Liver (tissue), 9 donors: ENCODE data around the gene SYCP3. TPM values are rescaled to one million over a fixed set of nuclear protein-coding genes. Genes with fewer than 3 reads are reported as not detected.

Source experiments
- DNase-seq: peaks from one replicate; pipeline ENCODE4 v3.0.0-alpha.2; 2017; ENCODE audit warnings: low spot score
- H3K27ac ChIP-seq, 2 donors: one replicate each; pipeline ENCODE4 v1.7.0; 2013; ENCODE audit warnings: inconsistent platforms in 2 of 2, low read length in 2 of 2, control low read depth in 1 of 2, low read depth in 1 of 2, mild to moderate bottlenecking in 1 of 2
- H3K27me3 ChIP-seq, 4 donors: one replicate each; pipeline versions ENCODE4 v1.6.1 to v1.7.0; 2013; ENCODE audit warnings: low read length in 3 of 4, inconsistent platforms in 1 of 4, mild to moderate bottlenecking in 1 of 4, moderate library complexity in 1 of 4; ENCODE audit not compliant: control insufficient read depth in 4 of 4, insufficient read depth in 4 of 4
- H3K36me3 ChIP-seq, 4 donors: one replicate each; pipeline versions ENCODE4 v1.6.1 to v1.7.0; 2013; ENCODE audit warnings: low read length in 3 of 4, mild to moderate bottlenecking in 3 of 4, low read depth in 1 of 4, moderate library complexity in 1 of 4; ENCODE audit not compliant: control insufficient read depth in 4 of 4, insufficient read depth in 3 of 4
- H3K4me1 ChIP-seq, 4 donors: one replicate each; pipeline versions ENCODE4 v1.6.1 to v1.7.0; 2013; ENCODE audit warnings: low read length in 3 of 4, mild to moderate bottlenecking in 3 of 4, moderate library complexity in 1 of 4; ENCODE audit not compliant: control insufficient read depth in 4 of 4, insufficient read depth in 4 of 4
- H3K4me3 ChIP-seq, 3 donors: one replicate each; pipeline versions ENCODE4 v1.6.1 to v1.7.0; 2013; ENCODE audit warnings: low read length in 3 of 3, control low read depth in 1 of 3, low read depth in 1 of 3, mild to moderate bottlenecking in 1 of 3
- H3K9ac ChIP-seq, 2 donors: one replicate each; pipeline ENCODE4 v1.7.0; 2013; ENCODE audit warnings: low read length in 2 of 2, mild to moderate bottlenecking in 2 of 2, moderate library complexity in 2 of 2, control low read depth in 1 of 2, low read depth in 1 of 2
- H3K9me3 ChIP-seq, 4 donors: one replicate each; pipeline versions ENCODE4 v1.6.1 to v1.7.0; 2013; ENCODE audit warnings: low read length in 3 of 4; ENCODE audit not compliant: control insufficient read depth in 4 of 4
- EGR1 ChIP-seq, 2 donors: IDR thresholded peaks; 2 replicates each; pipeline ENCODE4 v1.6.1; 2016 to 2018; ENCODE audit warnings: antibody characterized with exemption in 2 of 2, low read depth in 2 of 2
- GABPA ChIP-seq, 2 donors: IDR thresholded peaks in 1 of 2; conservative IDR thresholded peaks in 1 of 2; 2 replicates each; pipeline ENCODE4 v1.6.1; 2016; ENCODE audit warnings: antibody characterized with exemption in 2 of 2, mild to moderate bottlenecking in 1 of 2, moderate library complexity in 1 of 2
- HNF4A ChIP-seq, 2 donors: conservative IDR thresholded peaks; 2 replicates each; pipeline ENCODE4 v1.6.1; 2016; ENCODE audit warnings: antibody characterized with exemption in 2 of 2, mild to moderate bottlenecking in 2 of 2
- HNF4G ChIP-seq: IDR thresholded peaks from 2 replicates; pipeline ENCODE4 v1.6.1; 2016; ENCODE audit warnings: antibody characterized with exemption
- JUND ChIP-seq, 2 donors: IDR thresholded peaks; 2 replicates each; pipeline ENCODE4 v1.6.1; 2016; ENCODE audit warnings: antibody characterized with exemption in 2 of 2
- NR2F2 ChIP-seq: IDR thresholded peaks from 2 replicates; pipeline ENCODE4 v1.6.1; 2016; ENCODE audit warnings: antibody characterized with exemption
- RXRA ChIP-seq, 2 donors: IDR thresholded peaks; 2 replicates each; pipeline ENCODE4 v1.6.1; 2017 to 2018; ENCODE audit warnings: antibody characterized with exemption in 2 of 2, mild to moderate bottlenecking in 1 of 2
- SP1 ChIP-seq: IDR thresholded peaks from 2 replicates; pipeline ENCODE4 v1.6.1; 2018; ENCODE audit warnings: antibody characterized with exemption, mild to moderate bottlenecking
- WGBS: extraction: QIAGEN DNeasy Blood & Tissue Kit; methylation state at CpG from one replicate; pipeline ENCODE4 v1.1.7; 2013; 5-methylcytosine and 5-hydroxymethylcytosine counted together
- polyA plus RNA-seq, 2 donors: library from polyadenylated mRNA; stranded (reverse) in 1 of 2; unstranded in 1 of 2; fragments of 200-250 nt in 1 of 2; fragments of >200 nt in 1 of 2; fragmentation: Nextera tagmentation in 1 of 2; extraction: Ambion mirVana in 1 of 2; gene quantifications; one replicate each; pipeline versions ENCODE4 v1.2.1 to v1.2.3, GENCODE V29; 2013 to 2015
- total RNA-seq, 2 donors: library from RNA; depleted of rRNA; stranded (reverse); fragments of >200 nt; gene quantifications; one replicate each; pipeline ENCODE4 v1.2.3, GENCODE V29; 2014
- TF ChIP-seq, protein P1 (sequence below): IDR thresholded peaks from 2 replicates; pipeline ENCODE4 v1.6.1; 2016; ENCODE audit warnings: antibody characterized with exemption, mild to moderate bottlenecking
- TF ChIP-seq, protein P2 (sequence below): IDR thresholded peaks from 2 replicates; pipeline ENCODE4 v1.6.1; 2016; ENCODE audit warnings: antibody characterized with exemption
- TF ChIP-seq, protein P3 (sequence below): fragments of 150-350 bp; IDR thresholded peaks from 2 replicates; pipeline ENCODE4 v1.5.1; 2017; ENCODE audit warnings: improper control_type of control experiment, low read depth, low read length; ENCODE audit not compliant: missing input control
- TF ChIP-seq, protein P4 (sequence below): IDR thresholded peaks from 2 replicates; pipeline ENCODE4 v1.6.1; 2016; ENCODE audit warnings: antibody characterized with exemption
- donor health status: healthy.
- donor health status: healthy.
- donor health status: healthy.
- donor health status: healthy.
- donor health status: healthy.

Gene SYCP3
- total and polyA plus RNA-seq, 4 donors = 0.17 to 3.0 TPM; not detected in 2

DNA sequence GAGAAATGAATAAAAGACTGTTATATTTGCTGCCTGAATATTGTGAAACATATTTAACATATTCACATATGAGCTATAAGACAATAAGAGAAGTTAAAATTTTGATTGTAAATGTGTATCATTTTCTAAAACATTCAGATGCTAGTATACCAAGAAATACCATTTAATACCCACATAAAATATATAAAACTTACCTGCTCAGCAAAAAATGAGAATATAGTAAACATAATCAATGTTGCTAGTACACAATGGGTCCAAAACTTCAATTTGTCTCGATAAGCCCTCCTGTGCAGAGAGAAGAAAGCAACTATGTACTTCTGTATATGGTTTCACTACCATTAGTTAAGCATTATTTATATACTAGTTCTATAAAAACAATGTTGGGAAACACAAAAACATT is 9.6 kb upstream of the SYCP3 start (continued):
- TF ChIP-seq, protein P1, sequence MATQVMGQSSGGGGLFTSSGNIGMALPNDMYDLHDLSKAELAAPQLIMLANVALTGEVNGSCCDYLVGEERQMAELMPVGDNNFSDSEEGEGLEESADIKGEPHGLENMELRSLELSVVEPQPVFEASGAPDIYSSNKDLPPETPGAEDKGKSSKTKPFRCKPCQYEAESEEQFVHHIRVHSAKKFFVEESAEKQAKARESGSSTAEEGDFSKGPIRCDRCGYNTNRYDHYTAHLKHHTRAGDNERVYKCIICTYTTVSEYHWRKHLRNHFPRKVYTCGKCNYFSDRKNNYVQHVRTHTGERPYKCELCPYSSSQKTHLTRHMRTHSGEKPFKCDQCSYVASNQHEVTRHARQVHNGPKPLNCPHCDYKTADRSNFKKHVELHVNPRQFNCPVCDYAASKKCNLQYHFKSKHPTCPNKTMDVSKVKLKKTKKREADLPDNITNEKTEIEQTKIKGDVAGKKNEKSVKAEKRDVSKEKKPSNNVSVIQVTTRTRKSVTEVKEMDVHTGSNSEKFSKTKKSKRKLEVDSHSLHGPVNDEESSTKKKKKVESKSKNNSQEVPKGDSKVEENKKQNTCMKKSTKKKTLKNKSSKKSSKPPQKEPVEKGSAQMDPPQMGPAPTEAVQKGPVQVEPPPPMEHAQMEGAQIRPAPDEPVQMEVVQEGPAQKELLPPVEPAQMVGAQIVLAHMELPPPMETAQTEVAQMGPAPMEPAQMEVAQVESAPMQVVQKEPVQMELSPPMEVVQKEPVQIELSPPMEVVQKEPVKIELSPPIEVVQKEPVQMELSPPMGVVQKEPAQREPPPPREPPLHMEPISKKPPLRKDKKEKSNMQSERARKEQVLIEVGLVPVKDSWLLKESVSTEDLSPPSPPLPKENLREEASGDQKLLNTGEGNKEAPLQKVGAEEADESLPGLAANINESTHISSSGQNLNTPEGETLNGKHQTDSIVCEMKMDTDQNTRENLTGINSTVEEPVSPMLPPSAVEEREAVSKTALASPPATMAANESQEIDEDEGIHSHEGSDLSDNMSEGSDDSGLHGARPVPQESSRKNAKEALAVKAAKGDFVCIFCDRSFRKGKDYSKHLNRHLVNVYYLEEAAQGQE = no peak
- no peak for TF ChIP-seq JUND (IDR thresholded peaks at IDR 0.05)
- TF ChIP-seq HNF4A (conservative IDR thresholded peaks at IDR 0.05) = no peak
- no peak for TF ChIP-seq RXRA (IDR thresholded peaks at IDR 0.05)
- TF ChIP-seq HNF4G = no peak

DNA sequence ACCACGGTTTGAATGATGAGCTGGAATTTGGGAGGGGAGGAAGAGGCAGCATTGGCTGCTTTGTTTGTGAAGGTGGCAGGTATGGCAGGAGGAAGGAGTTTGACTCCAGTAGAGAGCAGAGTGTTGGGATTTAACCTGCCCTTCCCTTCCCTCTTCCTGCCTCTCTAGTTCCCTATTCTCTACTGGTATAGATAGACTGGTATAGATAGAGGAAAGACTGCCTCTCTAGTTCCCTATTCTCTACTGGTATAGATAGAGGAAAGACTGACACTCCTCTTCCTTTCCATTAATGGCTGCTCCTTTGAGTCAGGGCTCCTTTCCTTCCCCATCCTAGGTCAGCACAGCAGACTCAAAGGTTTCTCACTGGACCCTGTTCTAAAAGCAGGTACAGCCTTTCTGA is 8.4 kb upstream of the SYCP3 start:
- Histone ChIP-seq H3K4me1 (no peaks in the 10 kb centered on the region), H3K36me3 (peaks cover 1 to 48% (median 40%) of the 10 kb centered on the region in 4 donors)
- TF ChIP-seq NR2F2 (no peak), SP1 (no peak), RXRA (IDR thresholded peaks at IDR 0.05) (no peak), JUND (IDR thresholded peaks at IDR 0.05) (no peak), GABPA (IDR thresholded peaks at IDR 0.05 in 1 of 2, conservative IDR thresholded peaks at IDR 0.05 in 1 of 2) (no peak), EGR1 (IDR thresholded peaks at IDR 0.05; ENCODE audit: low read depth in 2 of 2) (no peak), HNF4A (conservative IDR thresholded peaks at IDR 0.05) (no peak)
- TF ChIP-seq, protein P2, sequence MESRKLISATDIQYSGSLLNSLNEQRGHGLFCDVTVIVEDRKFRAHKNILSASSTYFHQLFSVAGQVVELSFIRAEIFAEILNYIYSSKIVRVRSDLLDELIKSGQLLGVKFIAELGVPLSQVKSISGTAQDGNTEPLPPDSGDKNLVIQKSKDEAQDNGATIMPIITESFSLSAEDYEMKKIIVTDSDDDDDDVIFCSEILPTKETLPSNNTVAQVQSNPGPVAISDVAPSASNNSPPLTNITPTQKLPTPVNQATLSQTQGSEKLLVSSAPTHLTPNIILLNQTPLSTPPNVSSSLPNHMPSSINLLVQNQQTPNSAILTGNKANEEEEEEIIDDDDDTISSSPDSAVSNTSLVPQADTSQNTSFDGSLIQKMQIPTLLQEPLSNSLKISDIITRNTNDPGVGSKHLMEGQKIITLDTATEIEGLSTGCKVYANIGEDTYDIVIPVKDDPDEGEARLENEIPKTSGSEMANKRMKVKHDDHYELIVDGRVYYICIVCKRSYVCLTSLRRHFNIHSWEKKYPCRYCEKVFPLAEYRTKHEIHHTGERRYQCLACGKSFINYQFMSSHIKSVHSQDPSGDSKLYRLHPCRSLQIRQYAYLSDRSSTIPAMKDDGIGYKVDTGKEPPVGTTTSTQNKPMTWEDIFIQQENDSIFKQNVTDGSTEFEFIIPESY = no peak
- TF ChIP-seq, protein P3, sequence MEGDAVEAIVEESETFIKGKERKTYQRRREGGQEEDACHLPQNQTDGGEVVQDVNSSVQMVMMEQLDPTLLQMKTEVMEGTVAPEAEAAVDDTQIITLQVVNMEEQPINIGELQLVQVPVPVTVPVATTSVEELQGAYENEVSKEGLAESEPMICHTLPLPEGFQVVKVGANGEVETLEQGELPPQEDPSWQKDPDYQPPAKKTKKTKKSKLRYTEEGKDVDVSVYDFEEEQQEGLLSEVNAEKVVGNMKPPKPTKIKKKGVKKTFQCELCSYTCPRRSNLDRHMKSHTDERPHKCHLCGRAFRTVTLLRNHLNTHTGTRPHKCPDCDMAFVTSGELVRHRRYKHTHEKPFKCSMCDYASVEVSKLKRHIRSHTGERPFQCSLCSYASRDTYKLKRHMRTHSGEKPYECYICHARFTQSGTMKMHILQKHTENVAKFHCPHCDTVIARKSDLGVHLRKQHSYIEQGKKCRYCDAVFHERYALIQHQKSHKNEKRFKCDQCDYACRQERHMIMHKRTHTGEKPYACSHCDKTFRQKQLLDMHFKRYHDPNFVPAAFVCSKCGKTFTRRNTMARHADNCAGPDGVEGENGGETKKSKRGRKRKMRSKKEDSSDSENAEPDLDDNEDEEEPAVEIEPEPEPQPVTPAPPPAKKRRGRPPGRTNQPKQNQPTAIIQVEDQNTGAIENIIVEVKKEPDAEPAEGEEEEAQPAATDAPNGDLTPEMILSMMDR = no peak
- TF ChIP-seq, protein P1 = no peak
- TF ChIP-seq, protein P4, sequence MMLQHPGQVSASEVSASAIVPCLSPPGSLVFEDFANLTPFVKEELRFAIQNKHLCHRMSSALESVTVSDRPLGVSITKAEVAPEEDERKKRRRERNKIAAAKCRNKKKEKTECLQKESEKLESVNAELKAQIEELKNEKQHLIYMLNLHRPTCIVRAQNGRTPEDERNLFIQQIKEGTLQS = no peak

More for the DNA sequence above, 8.4 kb upstream of the SYCP3 start:
- no peak for DNase-seq
- Histone ChIP-seq H3K9me3 (no peaks in the 10 kb centered on the region), H3K4me3 (no peak overlapping the region), H3K27ac (no peak overlapping the region), H3K27me3 (no peaks in the 10 kb centered on the region), H3K9ac (no peak overlapping the region)
- WGBS = 94% methylated on average over 1 of the region's 1 CpG
